Mucosa of descending colon (tissue), 3 donors: ENCODE results near the gene TM2D3. TPM values are rescaled to one million over a fixed set of nuclear protein-coding genes. Genes with fewer than 3 reads are reported as not detected.
A peak's percentile ranks its signal among the peaks of the same experiment; 100 is the strongest.

ENCODE experiments used
- ATAC-seq: fragments of 200-7000 bp; cut with Tn5 transposase; one replicate; pipeline ENCODE4 v1.9.1; 2020; ENCODE audit warnings: mild to moderate bottlenecking, moderate library complexity
- DNase-seq, 3 donors: peaks; one replicate each; pipeline ENCODE4 v3.0.0-alpha.2; 2020
- H3K36me3 ChIP-seq: fragments of 200-600 bp; one replicate; pipeline ENCODE4 v1.8.0; 2021; ENCODE audit warnings: low read depth, mild to moderate bottlenecking
- H3K4me1 ChIP-seq: fragments of 200-600 bp; one replicate; pipeline ENCODE4 v1.8.0; 2021; ENCODE audit warnings: low read depth, mild to moderate bottlenecking
- H3K4me3 ChIP-seq: fragments of 200-600 bp; one replicate; pipeline ENCODE4 v1.8.0; 2021; ENCODE audit warnings: mild to moderate bottlenecking
- H3K9me3 ChIP-seq: fragments of 200-600 bp; one replicate; pipeline ENCODE4 v1.8.0; 2021; ENCODE audit warnings: mild to moderate bottlenecking
- CTCF ChIP-seq: fragments of 200-600 bp; IDR thresholded peaks from one replicate; pipeline ENCODE4 v1.8.0; 2022; ENCODE audit warnings: antibody characterized with exemption, mild to moderate bottlenecking
- intact Hi-C, 2 donors: fragments of 100-400 bp; cut with DNase I in 1 of 2; cut with micrococcal nuclease in 1 of 2; formaldehyde crosslinking; loops; one replicate each; pipeline versions ENCODE4 v1.11.0 to v1.11.1; 2022; cut with DNase I, micrococcal nuclease
- total RNA-seq, 3 donors: library from RNA; stranded (reverse); fragmentation: NEBNext Ultra II Directional in 2 of 3; extraction: Animal tissue kit (Norgen Biotek cat#: 25700) in 2 of 3; gene quantifications; one replicate each; pipeline versions ENCODE4 v1.2.1 to v1.2.4, GENCODE V29; 2021 to 2023
- donor health status: DM: no; HTN: no; CAD: no; lungs with moderate emphysema.
- donor health status: DM: no; HTN: no; CAD: no.
- donor health status: DM: no; HTN: yes; CAD: no.

Gene TM2D3
- total RNA-seq, 3 donors from 2014 or later = 30.9 to 54.0 (median 35.8) TPM

DNA sequence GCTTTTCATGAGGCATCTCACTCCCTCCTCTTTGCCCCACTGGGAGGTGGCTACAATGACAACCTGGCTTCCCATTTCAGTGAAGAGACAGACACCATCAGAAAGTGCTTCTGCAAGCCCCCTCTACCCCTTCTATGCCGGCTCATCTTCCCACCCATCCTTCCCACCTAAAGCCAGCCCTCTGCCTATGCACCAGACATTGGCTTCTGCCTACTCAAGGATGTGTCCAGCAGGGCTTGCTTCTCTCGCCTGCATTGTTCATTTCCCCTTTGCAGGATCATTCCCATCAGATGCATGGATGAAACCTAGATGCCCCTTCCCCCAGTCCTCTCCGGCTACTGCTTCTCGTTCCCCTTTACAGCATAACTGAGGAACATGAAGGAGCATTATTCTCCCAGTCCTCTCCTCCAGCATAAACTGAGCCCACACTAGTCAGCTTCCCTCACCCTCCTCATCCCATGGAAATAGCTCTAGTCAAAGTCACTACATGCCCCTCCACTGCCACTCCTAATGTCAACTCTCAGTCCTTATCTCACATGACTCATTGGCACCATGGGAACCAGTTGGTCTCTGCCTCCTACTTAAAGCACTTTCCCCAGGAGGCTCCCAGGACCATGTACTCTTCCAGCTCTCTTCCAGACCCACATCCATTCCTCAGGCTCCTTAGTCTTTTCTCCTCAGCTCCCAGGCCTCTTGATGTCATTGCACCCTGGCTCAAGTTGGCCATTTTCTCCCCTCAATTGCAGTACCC, 47.9 kb downstream of the TM2D3 start:
- DNase-seq (no peak), ATAC-seq (peak; percentile 30)
- intact Hi-C loops = no loop called here
- Histone ChIP-seq H3K4me1 (no peaks in the 10 kb centered on the region), H3K36me3 (no peaks in the 10 kb centered on the region), H3K4me3 (no peak overlapping the region), H3K9me3 (no peaks in the 10 kb centered on the region)
- no peak for TF ChIP-seq CTCF

GRCh38 chr15:101602801-101603200, 49.4 kb downstream of the TM2D3 start:
- H3K36me3 ChIP-seq = no peaks in the 10 kb centered on the region
- no peak for TF ChIP-seq CTCF
- no peaks in the 10 kb centered on the region for H3K9me3 ChIP-seq
- no peak overlapping the region for H3K4me3 ChIP-seq
- DNase-seq = no peak
- no peaks in the 10 kb centered on the region for H3K4me1 ChIP-seq
- intact Hi-C loops = no loop called here
- no peak for ATAC-seq

GRCh38 chr15:101600035-101600434, 52.1 kb downstream of the TM2D3 start:
- no peaks in the 10 kb centered on the region for H3K36me3 ChIP-seq
- H3K9me3 ChIP-seq = no peaks in the 10 kb centered on the region
- intact Hi-C loops = no loop called here
- no peaks in the 10 kb centered on the region for H3K4me1 ChIP-seq
- no peak overlapping the region for H3K4me3 ChIP-seq
- no peak for ATAC-seq
- no peak for DNase-seq
- no peak for TF ChIP-seq CTCF

GRCh38 chr15:101599091-101599490, 53.1 kb downstream of the TM2D3 start:
- Histone ChIP-seq H3K4me3 (no peak overlapping the region), H3K9me3 (no peaks in the 10 kb centered on the region), H3K36me3 (no peaks in the 10 kb centered on the region), H3K4me1 (no peaks in the 10 kb centered on the region)
- DNase-seq (no peak), ATAC-seq (no peak)
- no peak for TF ChIP-seq CTCF
- intact Hi-C loops = no loop called here

DNA sequence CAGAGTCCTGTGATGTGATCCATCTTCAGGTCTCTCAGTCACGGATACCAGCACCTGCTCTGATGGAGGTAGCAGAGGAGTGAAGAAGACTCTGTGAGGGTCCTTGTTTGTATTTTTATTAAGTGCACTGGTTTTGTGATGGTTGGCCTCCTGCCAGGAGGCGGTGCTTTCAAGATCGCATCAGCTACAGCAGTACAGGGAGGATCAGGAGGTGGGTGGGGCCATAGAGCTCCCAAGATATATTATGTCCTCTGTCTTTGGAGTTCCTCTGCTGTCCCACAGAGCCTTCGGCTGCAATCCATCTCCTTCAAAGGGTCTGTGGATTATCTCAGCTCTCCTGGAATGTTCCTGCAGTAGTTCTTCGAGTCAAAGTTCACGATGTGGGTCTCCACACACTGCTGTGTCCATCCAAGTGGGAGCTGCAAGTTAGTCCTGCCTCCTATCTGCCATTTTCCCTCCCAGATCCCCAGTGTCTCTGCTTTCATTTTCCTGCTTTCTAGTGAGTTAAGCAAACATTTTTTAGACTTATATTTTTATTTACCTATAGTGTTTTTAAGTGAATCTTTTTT, 54.7 kb downstream of the TM2D3 start:
- TF ChIP-seq CTCF = no peak
- DNase-seq (no peak), ATAC-seq (no peak)
- Histone ChIP-seq H3K4me1 (no peaks in the 10 kb centered on the region), H3K4me3 (no peak overlapping the region), H3K36me3 (no peaks in the 10 kb centered on the region), H3K9me3 (no peaks in the 10 kb centered on the region)
- intact Hi-C loops = no loop called here
